Measurements from ENCODE around the gene ZNF765. TPM values are rescaled to one million over a fixed set of nuclear protein-coding genes. Genes with fewer than 3 reads are reported as not detected.
"Not testable (repeated sequence)": the region's sequence is repeated elsewhere in the genome, so short reads cannot be mapped to it uniquely, and the experiment has no call there.

The ZNF765 gene
- polyA plus RNA-seq, 1 donor from 2014 or later, result 11.0 TPM

DNA sequence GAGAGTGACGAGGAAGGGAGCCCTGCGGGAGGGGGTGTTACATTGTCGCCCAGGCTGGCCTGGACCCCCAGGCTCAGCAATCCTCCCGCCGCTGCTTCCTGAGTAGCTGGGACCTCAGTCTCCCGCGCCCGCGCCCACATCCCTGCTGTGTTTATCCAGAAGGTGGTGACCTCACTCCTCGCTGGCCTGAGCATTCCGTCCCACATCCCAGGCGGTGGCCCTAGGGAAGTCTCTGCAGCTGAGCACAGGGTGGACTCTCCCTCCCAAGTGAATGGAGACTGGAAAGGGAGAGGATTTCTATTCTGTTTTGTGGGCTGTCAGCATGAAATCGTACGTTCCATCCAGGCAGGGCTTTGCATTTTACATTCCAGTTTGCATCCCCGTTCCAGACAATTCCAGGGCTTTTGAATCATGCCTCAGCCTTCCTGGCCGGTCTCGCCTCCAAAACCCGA, 401 bp upstream of the ZNF765 start:
- Mint-ChIP-seq H3K4me1 (peaks cover 11 to 34% (median 21%) of the 10 kb centered on the region in 3 donors), H3K27ac (peak overlapping the region; percentile 90 to 96 (median 93)), H3K36me3 (peaks cover 11% of the 10 kb centered on the region), H3K4me3 (peak overlapping the region; percentile 97 to 99 (median 98)), H3K27me3 (no peaks in the 10 kb centered on the region), H3K9me3 (peaks cover 8 to 14% (median 13%) of the 10 kb centered on the region in 3 donors)

DNA sequence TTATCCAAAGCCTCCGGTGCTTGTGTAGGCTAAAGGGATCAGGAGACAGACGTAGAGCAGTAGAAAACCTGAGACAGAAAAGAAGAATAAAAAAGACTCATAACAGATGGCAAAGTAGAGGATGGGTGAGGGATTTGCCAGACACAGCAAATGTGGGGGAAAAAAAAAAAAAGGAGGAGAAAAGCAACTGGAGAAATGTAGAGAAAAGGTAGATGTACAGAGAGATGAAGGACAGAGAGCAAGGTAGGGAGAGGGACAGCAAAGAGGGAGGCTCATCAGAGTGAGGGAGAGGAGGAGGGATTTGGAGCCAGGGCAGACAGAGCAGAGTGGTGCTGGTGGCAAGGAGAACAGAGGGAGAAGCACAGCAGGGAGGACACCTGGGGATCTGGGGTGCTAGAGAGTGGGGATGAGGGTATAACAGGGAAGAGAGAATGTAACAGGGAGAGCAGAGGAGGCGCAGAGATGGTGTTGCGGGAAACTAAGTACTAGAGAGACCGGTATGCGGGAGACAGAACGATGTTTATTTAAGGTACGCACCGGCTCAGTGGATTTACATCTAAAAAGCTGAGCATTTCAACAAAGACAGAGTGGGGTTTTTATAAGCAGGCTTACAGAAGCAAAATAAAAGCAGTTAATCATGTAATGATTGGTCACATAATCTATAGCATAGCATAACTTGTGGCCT, 1.0 kb downstream of the ZNF765 start:
- H3K9me3 Mint-ChIP-seq, result peaks cover 5 to 13% (median 8%) of the 10 kb centered on the region in 3 donors

DNA sequence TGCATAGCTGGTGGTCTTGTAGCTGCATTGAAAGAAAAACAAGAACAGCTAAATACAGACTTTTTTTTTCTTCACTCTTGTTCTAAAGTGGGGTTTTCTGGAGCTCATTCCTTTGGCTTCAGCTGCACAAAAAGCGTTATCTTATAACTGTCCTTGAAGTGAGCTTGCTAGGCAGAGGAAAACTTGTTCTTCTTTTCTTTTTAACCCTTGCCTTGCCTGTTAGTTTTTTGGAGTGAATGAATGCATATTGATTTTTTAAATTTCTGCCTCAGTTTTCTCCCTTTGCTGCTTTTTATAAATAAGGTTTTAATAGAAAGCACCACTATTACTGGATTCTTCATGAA, 1.5 kb downstream of the ZNF765 start:
- peak overlapping the region in 1 of 3 donors; percentile 93 for H3K27ac Mint-ChIP-seq
- H3K4me3 Mint-ChIP-seq, result peak overlapping the region in 3 of 4 donors; percentile 52 to 99 (median 97)
- peaks cover 5 to 10% (median 8%) of the 10 kb centered on the region in 3 donors for H3K9me3 Mint-ChIP-seq
- H3K4me1 Mint-ChIP-seq, result peaks cover 16 to 40% (median 21%) of the 10 kb centered on the region in 3 donors
- no peaks in the 10 kb centered on the region for H3K27me3 Mint-ChIP-seq
- H3K36me3 Mint-ChIP-seq, result peaks cover 22% of the 10 kb centered on the region

More for the DNA sequence above, 1.0 kb downstream of the ZNF765 start:
- Mint-ChIP-seq H3K27ac (peak overlapping the region; percentile 90 to 96 (median 93)), H3K36me3 (peaks cover 21% of the 10 kb centered on the region), H3K4me1 (peaks cover 16 to 40% (median 21%) of the 10 kb centered on the region in 3 donors), H3K4me3 (peak overlapping the region; percentile 97 to 99 (median 98))
- not testable (repeated sequence) for H3K27me3 Mint-ChIP-seq

DNA sequence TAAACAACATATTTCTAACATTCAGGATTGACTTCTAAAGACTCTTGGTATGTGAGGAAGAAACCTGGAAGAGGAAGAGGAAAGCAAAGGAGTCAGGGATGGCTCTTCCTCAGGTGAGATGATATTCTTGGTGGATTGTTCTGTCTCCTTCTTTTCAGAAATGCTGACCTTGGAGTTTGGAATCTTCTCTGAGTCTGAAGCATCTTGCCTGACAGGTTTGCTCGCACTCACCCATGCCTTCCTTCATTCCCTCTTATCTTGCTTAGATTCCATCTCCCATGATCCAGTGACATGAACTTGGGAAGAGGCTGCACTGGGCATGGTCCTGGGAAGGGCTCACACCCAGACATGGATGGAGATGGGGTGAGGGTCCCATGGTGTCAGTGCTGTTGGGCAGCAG, 3.0 kb downstream of the ZNF765 start:
- H3K27me3 Mint-ChIP-seq, H3K27ac Mint-ChIP-seq: not testable (repeated sequence)
- peaks cover 22% of the 10 kb centered on the region for H3K36me3 Mint-ChIP-seq
- H3K4me3 Mint-ChIP-seq, result peak overlapping the region in 2 of 4 donors; percentile 71 to 75
- peaks cover 5 to 17% (median 8%) of the 10 kb centered on the region in 3 donors for H3K9me3 Mint-ChIP-seq
- peaks cover 16 to 40% (median 21%) of the 10 kb centered on the region in 3 donors for H3K4me1 Mint-ChIP-seq

DNA sequence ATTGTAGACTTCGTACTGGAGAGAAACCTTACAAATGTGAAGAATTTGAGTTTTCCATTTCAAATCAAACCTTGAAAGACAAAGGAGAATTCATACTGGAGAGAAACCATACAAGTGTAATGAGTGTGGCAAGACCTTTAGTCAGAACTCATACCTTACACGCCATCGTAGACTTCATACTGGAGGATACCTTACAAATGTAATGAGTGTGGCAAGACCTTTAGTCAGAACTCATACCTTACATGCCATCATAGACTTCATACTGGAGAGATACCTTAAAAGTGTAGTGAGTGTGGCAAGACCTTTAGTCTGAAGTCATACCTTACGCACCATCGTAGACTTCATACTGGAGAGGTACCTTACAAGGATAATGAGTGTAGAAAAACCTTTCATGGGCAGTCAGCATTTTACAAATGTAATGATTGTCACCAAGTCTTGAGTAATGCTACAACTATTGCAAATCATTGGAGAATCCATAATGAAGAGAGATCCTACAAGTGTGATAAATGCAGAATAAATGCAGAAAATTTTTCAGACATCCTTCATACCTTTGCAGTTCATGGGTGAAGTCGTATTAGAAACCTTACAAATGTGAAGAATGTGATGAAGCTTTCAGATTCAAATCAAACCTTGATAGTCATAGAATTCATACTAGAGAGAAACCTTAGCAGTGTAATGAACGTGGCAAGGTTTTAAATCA, 14.7 kb downstream of the ZNF765 start:
- H3K4me3 Mint-ChIP-seq, result no peak overlapping the region
- no peaks in the 10 kb centered on the region for H3K27me3 Mint-ChIP-seq
- H3K9me3 Mint-ChIP-seq, result peaks cover 32 to 46% (median 42%) of the 10 kb centered on the region in 3 donors
- no peak overlapping the region for H3K27ac Mint-ChIP-seq
- no peaks in the 10 kb centered on the region for H3K4me1 Mint-ChIP-seq
- peaks cover 38% of the 10 kb centered on the region for H3K36me3 Mint-ChIP-seq

DNA sequence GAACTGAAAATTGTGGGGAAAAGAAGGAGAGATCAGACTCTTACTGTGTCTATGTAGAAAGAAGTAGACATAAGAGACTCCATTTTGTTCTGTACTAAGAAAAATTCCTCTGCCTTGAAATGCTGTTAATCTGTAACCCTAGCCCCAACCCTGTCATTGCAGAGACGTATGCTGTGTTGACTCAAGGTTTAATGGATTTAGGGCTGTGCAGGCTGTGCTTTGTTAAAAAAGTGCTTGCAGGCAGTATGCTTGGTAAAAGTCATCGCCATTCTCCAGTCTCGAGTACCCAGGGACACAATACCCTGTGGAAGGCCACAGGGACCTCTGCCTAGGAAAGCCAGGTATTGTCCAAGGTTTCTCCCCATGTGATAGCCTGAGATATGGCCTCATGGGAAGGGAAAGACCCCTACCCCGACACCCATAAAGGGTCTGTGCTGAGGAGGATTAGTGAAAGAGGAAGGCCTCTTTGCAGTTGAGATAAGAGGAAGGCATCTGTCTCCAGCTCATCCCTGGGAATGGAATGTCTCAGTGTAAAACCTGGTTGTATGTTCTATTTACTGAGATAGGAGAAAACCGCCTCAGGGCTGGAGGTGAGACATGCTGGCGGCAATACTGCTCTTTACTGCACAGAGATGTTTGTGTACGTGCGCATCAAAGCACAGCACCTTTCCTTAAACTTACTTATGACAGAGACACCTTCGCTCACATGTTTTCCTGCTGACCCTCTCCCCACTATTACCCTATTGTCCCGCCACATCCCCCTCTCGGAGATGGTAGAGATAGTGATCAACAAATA, 25.8 kb downstream of the ZNF765 start:
- H3K27ac Mint-ChIP-seq, H3K27me3 Mint-ChIP-seq, H3K36me3 Mint-ChIP-seq, H3K4me3 Mint-ChIP-seq, H3K4me1 Mint-ChIP-seq: not testable (repeated sequence)
- peaks cover under 1 to 13% (median 7%) of the 10 kb centered on the region in 3 donors for H3K9me3 Mint-ChIP-seq

DNA sequence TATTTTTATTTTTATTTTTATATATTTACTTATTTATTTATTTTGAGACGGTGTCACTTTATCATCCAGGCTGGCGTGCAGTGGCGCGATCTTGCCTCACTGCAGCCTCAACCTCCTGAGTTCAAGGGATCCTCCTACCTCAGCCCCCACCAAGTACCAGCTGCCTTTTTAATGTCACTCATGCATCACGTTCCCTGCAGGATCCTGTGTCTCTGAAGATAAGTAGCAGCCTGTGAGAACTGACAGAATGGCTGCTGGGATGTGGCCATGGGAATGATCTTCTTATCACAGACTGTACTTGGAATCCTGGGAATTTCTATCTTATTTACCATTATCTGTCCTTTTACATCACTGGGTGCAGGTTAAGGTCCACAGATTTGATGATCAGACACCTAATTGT, 27.6 kb downstream of the ZNF765 start:
- Mint-ChIP-seq H3K36me3 (no peaks in the 10 kb centered on the region), H3K4me1 (peaks cover 0 to 3% (median 2%) of the 10 kb centered on the region in 3 donors), H3K9me3 (peaks cover 0 to 8% (median 1%) of the 10 kb centered on the region in 3 donors)

DNA sequence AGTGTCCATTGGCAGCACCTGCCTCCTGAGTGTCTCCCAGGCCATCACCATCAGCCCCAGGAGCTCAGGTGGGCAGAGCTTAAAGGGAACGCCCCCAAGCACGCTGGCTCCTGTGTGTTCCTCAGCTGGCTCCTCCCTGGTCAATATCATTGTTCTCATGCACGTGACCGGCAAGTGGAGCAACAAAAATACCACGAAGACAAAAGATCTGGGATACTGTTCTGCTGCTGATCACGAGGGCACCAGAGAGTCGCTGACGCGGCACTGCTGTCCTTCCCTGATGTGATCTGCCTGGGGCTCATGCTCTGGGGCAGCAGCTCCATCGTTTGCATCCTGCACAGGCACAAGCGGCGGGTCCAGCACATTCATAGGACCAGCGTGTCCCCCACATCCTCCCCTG, 28.1 kb downstream of the ZNF765 start:
- H3K4me3 Mint-ChIP-seq, H3K27me3 Mint-ChIP-seq, H3K27ac Mint-ChIP-seq, H3K36me3 Mint-ChIP-seq, H3K4me1 Mint-ChIP-seq, H3K9me3 Mint-ChIP-seq: not testable (repeated sequence)

More for the DNA sequence above, 27.6 kb downstream of the ZNF765 start:
- H3K27ac Mint-ChIP-seq, result no peak overlapping the region
- H3K4me3 Mint-ChIP-seq, result no peak overlapping the region
- H3K27me3 Mint-ChIP-seq, result no peaks in the 10 kb centered on the region

DNA sequence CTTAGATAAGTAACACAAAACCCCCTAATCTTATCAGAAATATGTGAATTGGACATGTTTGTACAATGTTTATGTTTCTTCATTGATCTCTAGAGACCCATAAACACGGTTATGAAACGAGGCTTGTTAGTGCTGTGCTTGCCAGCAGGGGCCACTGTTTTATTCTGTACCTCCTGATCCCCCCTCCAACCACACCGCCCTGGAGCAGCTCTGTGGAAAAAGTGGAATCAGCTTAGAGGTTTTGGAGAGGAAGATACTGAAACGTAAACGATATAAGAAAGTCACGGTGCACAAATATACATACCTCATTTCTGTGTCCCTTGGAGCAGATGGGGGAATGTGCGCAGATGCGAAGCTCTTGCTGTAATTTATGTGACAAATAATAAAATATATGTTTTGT, 28.7 kb downstream of the ZNF765 start:
- H3K4me3 Mint-ChIP-seq, H3K36me3 Mint-ChIP-seq, H3K9me3 Mint-ChIP-seq, H3K27me3 Mint-ChIP-seq, H3K27ac Mint-ChIP-seq, H3K4me1 Mint-ChIP-seq: not testable (repeated sequence)

DNA sequence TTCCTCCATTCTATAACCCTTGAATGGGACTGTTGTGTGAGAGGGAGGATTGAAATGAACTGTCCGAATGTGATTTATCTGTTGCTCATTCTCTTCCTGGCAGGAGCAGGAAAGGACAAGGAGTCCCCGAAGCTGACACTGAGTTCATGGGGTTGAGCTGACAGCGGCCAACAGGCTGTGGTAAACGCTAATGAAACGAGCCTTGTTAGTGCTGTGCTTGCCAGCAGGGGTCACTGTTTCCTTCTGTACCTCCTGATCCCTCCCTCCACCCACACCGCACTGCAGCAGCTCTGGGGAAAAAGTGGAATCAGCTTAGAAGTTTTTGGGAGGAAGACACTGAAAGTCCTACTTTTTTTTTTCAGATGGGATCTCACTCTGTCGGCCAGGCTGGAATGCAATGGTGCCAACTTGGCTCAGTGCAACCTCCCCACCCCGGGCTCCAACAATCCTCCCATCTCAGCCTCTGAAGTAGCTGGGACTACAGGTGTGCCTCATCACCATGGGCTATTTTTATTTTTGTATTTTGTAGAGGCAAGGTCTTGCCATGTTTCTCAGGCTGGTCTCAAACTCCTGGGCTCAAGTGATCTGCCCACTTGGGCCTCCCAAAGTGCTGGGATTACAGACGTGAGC, 30.1 kb downstream of the ZNF765 start:
- H3K4me1 Mint-ChIP-seq, result peaks cover 0 to 3% (median 2%) of the 10 kb centered on the region in 3 donors
- H3K36me3 Mint-ChIP-seq, result no peaks in the 10 kb centered on the region
- H3K27ac Mint-ChIP-seq, result no peak overlapping the region

DNA sequence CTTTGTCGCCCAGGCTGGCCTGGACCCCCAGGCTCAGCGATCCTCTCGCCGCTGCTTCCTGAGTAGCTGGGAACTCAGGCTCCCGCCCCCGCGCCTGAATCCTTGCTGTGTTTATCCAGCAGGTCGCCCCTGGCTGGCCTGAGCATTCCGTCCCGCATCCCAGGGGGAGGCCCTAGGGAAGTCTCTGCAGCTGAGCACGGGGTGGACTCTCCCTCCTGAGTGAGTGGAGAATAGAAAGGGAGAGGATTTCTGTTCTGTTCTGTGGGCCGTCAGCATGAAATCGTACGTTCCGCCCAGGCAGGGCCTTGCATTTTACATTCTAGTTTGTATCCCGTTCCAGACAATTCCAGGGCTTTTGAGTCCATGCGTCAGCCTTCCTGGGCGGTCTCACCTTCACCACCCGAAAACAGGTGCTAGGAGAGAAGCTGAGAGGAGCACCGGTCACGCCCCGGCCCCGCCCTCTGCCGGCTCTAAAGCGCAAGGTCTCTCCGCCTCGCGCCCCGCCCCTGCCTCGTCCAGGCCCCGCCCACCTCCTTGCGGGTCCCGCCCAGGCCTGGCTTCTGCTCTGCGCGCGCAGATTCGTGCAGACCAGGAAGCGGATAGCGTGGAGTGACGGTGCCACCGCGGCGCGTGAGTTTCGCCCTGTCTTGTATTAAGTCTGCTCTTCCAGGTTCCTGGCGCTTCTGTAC, 36.6 kb downstream of the ZNF765 start, which contains the start of gene ZNF761:
TSS of gene ZNF761 (plus strand) at position 586 of the 689 bp plus-strand sequence. CDS start 15,285 bp downstream, outside the sequence.
- Mint-ChIP-seq H3K27me3 (no peaks in the 10 kb centered on the region), H3K4me3 (peak within 1 kb of the TSS; percentile 97 to 100 (median 98)), H3K27ac (peak within 1 kb of the TSS; percentile 95 to 100 (median 97)), H3K9me3 (peaks cover 0 to 8% (median 5%) of the 10 kb centered on the region in 3 donors), H3K4me1 (peaks cover 6 to 20% (median 10%) of the 10 kb centered on the region in 3 donors), H3K36me3 (peaks cover 18% of the 10 kb centered on the region)

More for the DNA sequence above, 30.1 kb downstream of the ZNF765 start:
- H3K9me3 Mint-ChIP-seq, result no peaks in the 10 kb centered on the region
- no peaks in the 10 kb centered on the region for H3K27me3 Mint-ChIP-seq
- no peak overlapping the region for H3K4me3 Mint-ChIP-seq

DNA sequence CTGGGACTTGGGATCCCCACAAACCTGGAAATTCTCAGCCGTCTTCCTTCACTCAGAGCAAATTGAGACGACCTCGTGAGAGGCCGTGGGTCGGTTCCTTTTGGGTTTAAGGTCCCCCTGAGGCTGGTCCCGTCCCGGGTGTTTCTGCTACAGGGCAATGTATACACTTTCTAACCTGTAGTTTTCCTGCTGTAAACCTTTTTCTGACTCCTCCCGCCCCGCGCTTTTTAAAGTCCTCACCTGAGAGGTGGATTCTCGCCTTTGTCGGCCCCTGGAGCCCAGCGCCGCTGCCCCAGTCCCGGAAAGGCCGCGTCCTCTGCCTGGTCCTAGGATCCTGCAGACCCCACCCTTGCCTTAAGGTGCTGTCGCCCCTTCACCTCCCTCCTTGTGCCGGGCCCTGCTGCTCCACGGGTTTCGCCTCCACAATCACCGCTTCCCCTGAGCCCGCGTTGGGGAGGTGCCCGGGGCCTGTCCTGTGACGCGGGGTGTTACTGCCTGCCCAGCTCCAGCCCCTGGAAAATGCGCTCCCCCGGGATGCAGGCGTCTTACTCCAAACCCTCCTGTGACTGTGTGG, 37.2 kb downstream of the ZNF765 start:
- peaks cover 0 to 8% (median 5%) of the 10 kb centered on the region in 3 donors for H3K9me3 Mint-ChIP-seq
- peaks cover 18% of the 10 kb centered on the region for H3K36me3 Mint-ChIP-seq
- peak overlapping the region; percentile 97 to 100 (median 98) for H3K4me3 Mint-ChIP-seq
- H3K27ac Mint-ChIP-seq, result peak overlapping the region; percentile 95 to 100 (median 97)
- peaks cover 6 to 20% (median 10%) of the 10 kb centered on the region in 3 donors for H3K4me1 Mint-ChIP-seq
- no peaks in the 10 kb centered on the region for H3K27me3 Mint-ChIP-seq

DNA sequence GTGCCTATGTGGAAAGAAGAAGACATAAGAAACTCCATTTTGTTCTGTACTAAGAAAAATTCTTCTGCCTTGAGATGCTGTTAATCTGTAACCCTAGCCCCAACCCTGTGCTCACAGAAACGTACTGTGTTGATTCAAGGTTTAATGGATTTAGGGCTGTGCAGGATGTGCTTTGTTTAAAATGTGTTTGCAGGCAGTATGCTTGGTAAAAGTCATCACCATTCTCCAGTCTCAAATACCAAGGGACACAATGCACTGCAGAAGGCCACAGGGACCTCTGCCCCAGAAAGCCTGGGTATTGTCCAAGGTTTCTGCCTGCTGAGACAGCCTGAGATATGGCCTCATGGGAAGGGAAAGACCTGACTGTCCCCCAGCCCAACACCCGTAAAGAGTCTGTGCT, 48.9 kb downstream of the ZNF765 start:
- not testable (repeated sequence) for H3K4me1 Mint-ChIP-seq, H3K27me3 Mint-ChIP-seq, H3K27ac Mint-ChIP-seq, H3K4me3 Mint-ChIP-seq
- Mint-ChIP-seq H3K36me3 (peaks cover 40% of the 10 kb centered on the region), H3K9me3 (peaks cover 15 to 25% (median 24%) of the 10 kb centered on the region in 3 donors)

DNA sequence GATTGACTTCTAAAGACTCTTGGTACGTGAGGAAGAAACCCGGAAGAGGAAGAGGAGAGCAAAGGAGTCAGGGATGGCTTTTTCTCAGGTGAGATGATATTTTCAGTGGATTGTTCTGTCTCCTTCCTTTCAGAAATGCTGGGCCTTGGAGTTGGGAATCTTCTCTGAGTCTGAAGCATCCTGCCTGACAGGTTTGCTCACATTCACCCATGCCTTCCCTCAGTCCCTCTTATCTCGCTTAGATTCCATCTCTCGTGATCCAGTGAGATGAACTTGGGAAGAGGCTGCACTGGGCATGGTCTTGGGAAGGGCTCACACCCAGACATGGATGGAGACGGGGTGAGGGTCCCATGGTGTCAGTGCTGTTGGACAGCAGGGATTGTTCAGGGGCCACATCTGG, 52.2 kb downstream of the ZNF765 start:
- H3K36me3 Mint-ChIP-seq, result peaks cover 41% of the 10 kb centered on the region
- H3K27ac Mint-ChIP-seq, H3K27me3 Mint-ChIP-seq, H3K4me3 Mint-ChIP-seq, H3K4me1 Mint-ChIP-seq: not testable (repeated sequence)
- peaks cover 13 to 32% (median 23%) of the 10 kb centered on the region in 3 donors for H3K9me3 Mint-ChIP-seq

Measured in IgD-negative memory B cell (primary cell).